B cell (primary cell): ENCODE data around the gene TRPM2. TPM values are rescaled to one million over a fixed set of nuclear protein-coding genes. Genes with fewer than 3 reads are reported as not detected.

ENCODE experiments used
- ATAC-seq: fragments of 200-7000 bp; cut with Tn5 transposase; one replicate; pipeline ENCODE4 v1.10.0; 2021; ENCODE audit warnings: low read depth, mild to moderate bottlenecking, moderate number of reproducible peaks, moderate library complexity
- CTCF ChIA-PET: fragments of 350-600 bp; sonication (Branson Sonifier 250); formaldehyde crosslinking; loops from one replicate; lab custom pipeline; 2021; ENCODE audit warnings: antibody characterized with exemption, inconsistent platforms; lab: Charles Lee
- POLR2A ChIA-PET: fragments of 350-600 bp; sonication (Branson Sonifier 250); formaldehyde crosslinking; loops from one replicate; lab custom pipeline; 2021; ENCODE audit warnings: antibody characterized with exemption; lab: Charles Lee
- DNase-seq: peaks from one replicate; pipeline ENCODE4 v3.0.0; 2013
- H2AFZ ChIP-seq: 2 replicates; pipeline ENCODE4 v1.6.1; 2012; ENCODE audit warnings: mild to moderate bottlenecking, low read depth, low read length; ENCODE audit not compliant: insufficient read depth, poor library complexity, severe bottlenecking
- H3K27ac ChIP-seq, 2 donors: 1 replicate in 1 of 2; 2 replicates in 1 of 2; pipeline ENCODE4 v1.5.1; 2012 to 2013; ENCODE audit warnings: low read length in 2 of 2, mild to moderate bottlenecking in 2 of 2, moderate library complexity in 1 of 2
- H3K27me3 ChIP-seq, 4 experiments: fragments of 200-600 bp in 1 of 4; sonication (generic) in 1 of 4; replicated peaks in 1 of 4; 1 replicate in 2 of 4; 2 replicates in 2 of 4; pipeline versions ENCODE4 v1.6.1 to v1.7.0; 2013 to 2016; ENCODE audit warnings: low read length in 3 of 4, mild to moderate bottlenecking in 2 of 4, mixed read lengths in 1 of 4, moderate library complexity in 1 of 4; ENCODE audit not compliant: insufficient read depth in 4 of 4, control insufficient read depth in 3 of 4; ENCODE audit errors: control extremely low read depth in 1 of 4
- H3K36me3 ChIP-seq, 2 experiments: replicated peaks in 1 of 2; 1 replicate in 1 of 2; 2 replicates in 1 of 2; pipeline versions ENCODE4 v1.6.1 to v1.7.1; 2013; ENCODE audit warnings: low read length in 1 of 2; ENCODE audit not compliant: insufficient read depth in 2 of 2, control insufficient read depth in 1 of 2; ENCODE audit errors: control extremely low read depth in 1 of 2, extremely low read depth in 1 of 2
- H3K4me1 ChIP-seq, 2 donors: fragments of 200-600 bp in 1 of 2; sonication (generic) in 1 of 2; 1 replicate in 1 of 2; 2 replicates in 1 of 2; pipeline versions ENCODE4 v1.5.1 to v1.6.1; 2013 to 2017; ENCODE audit warnings: low read length in 2 of 2; ENCODE audit not compliant: control insufficient read depth in 2 of 2, insufficient read depth in 2 of 2
- H3K4me2 ChIP-seq: replicated peaks from 2 replicates; pipeline ENCODE3; 2012; ENCODE audit warnings: mild to moderate bottlenecking, low read depth, low read length; ENCODE audit not compliant: poor library complexity, severe bottlenecking
- H3K4me3 ChIP-seq, 5 experiments: fragments of 200-600 bp in 1 of 5; sonication (generic) in 1 of 5; 1 replicate in 3 of 5; 2 replicates in 2 of 5; pipeline versions ENCODE4 v1.5.1 to v1.7.0; 2011 to 2016; ENCODE audit warnings: low read length in 4 of 5, mild to moderate bottlenecking in 4 of 5, low read depth in 2 of 5, control low read depth in 1 of 5, moderate library complexity in 1 of 5; ENCODE audit not compliant: insufficient read depth in 1 of 5; ENCODE audit errors: control extremely low read depth in 1 of 5, extremely low read depth in 1 of 5
- H3K79me2 ChIP-seq: fragments of 200-600 bp; sonication (generic); one replicate; pipeline ENCODE4 v1.6.0; 2016; ENCODE audit warnings: low read length; ENCODE audit not compliant: control insufficient read depth, insufficient read depth
- H3K9ac ChIP-seq: fragments of 200-600 bp; sonication (generic); 2 replicates; pipeline ENCODE4 v1.6.1; 2017; ENCODE audit warnings: mild to moderate bottlenecking, low read length, moderate library complexity
- H3K9me3 ChIP-seq, 3 donors: one replicate each; pipeline versions ENCODE4 v1.6.1 to v1.7.1; 2013; ENCODE audit warnings: low read length in 2 of 3; ENCODE audit not compliant: control insufficient read depth in 2 of 3, insufficient read depth in 1 of 3; ENCODE audit errors: control extremely low read depth in 1 of 3
- H4K20me1 ChIP-seq: 2 replicates; pipeline ENCODE4 v1.6.0; 2012; ENCODE audit warnings: mild to moderate bottlenecking, low read length; ENCODE audit not compliant: insufficient read depth, control insufficient read depth, poor library complexity, severe bottlenecking
- H3K27ac Mint-ChIP-seq: one replicate; pipeline ENCODE4 v1.8.0; 2021; ENCODE audit warnings: mixed read lengths
- H3K27me3 Mint-ChIP-seq: one replicate; pipeline ENCODE4 v1.8.0; 2021; ENCODE audit warnings: mixed read lengths
- H3K4me1 Mint-ChIP-seq: one replicate; pipeline ENCODE4 v1.8.0; 2021; ENCODE audit warnings: mixed read lengths
- H3K4me3 Mint-ChIP-seq: one replicate; pipeline ENCODE4 v1.8.0; 2021; ENCODE audit warnings: mixed read lengths
- H3K9me3 Mint-ChIP-seq: one replicate; pipeline ENCODE4 v1.8.0; 2022; ENCODE audit warnings: mixed read lengths; ENCODE audit not compliant: insufficient read depth
- CTCF ChIP-seq: fragments of 200-600 bp; IDR thresholded peaks from one replicate; pipeline ENCODE4 v1.8.0; 2022; ENCODE audit warnings: antibody characterized with exemption, mild to moderate bottlenecking
- EZH2 ChIP-seq: IDR thresholded peaks from 2 replicates; pipeline ENCODE4 v1.6.1; 2012; ENCODE audit warnings: borderline replicate concordance, low read depth, mild to moderate bottlenecking, moderate library complexity, low read length; ENCODE audit not compliant: insufficient read depth, poor library complexity, severe bottlenecking
- WGBS: methylation state at CpG from one replicate; pipeline ENCODE4 v1.1.5; 2013; ENCODE audit warnings: missing lambda C conversion rate; ENCODE audit not compliant: insufficient coverage; 5-methylcytosine and 5-hydroxymethylcytosine counted together
- intact Hi-C: fragments of 100-400 bp; cut with micrococcal nuclease; formaldehyde crosslinking; loops from one replicate; pipeline ENCODE4 v1.10.0; 2022
- polyA plus RNA-seq: library from polyadenylated mRNA; depleted of rRNA; stranded (reverse); fragments of >200 nt; gene quantifications from 2 replicates; pipeline ENCODE4 v1.2.3, GENCODE V29; 2012
- total RNA-seq, 2 donors: library from RNA; stranded (reverse); fragments of 120-200 nt in 1 of 2; gene quantifications; 1 replicate in 1 of 2; 2 replicates in 1 of 2; pipeline versions ENCODE4 v1.2.3 to v1.2.4, GENCODE V29; 2013 to 2022

Gene TRPM2
- total and polyA plus RNA-seq, 2 donors (not counting 1 experiment from before 2014, with no cell fraction given) = 1.6 to 8.4 TPM

- no peaks in the 10 kb centered on the region for H3K9me3 Mint-ChIP-seq
- ATAC-seq (no peak), DNase-seq (no peak)
- ChIA-PET POLR2A (no interaction called here), CTCF (no interaction called here)
- no peaks in the 10 kb centered on the region for H3K27me3 Mint-ChIP-seq
- Histone ChIP-seq H4K20me1 (peaks cover 78% of the 10 kb centered on the region), H3K27me3 (no peaks in the 10 kb centered on the region), H2AFZ (no peak overlapping the region), H3K9ac (no peak overlapping the region), H3K4me2 (no peak overlapping the region), H3K79me2 (peaks cover 7% of the 10 kb centered on the region), H3K36me3 (peaks cover 4 to 83% of the 10 kb centered on the region in 2 experiments), H3K4me1 (no peaks in the 10 kb centered on the region), H3K27ac (no peak overlapping the region), H3K9me3 (no peaks in the 10 kb centered on the region), H3K4me3 (no peak overlapping the region)
- 98% methylated on average over 14 of the region's 16 CpGs for WGBS
- H3K27ac Mint-ChIP-seq = no peak overlapping the region
- H3K4me1 Mint-ChIP-seq = no peaks in the 10 kb centered on the region
- intact Hi-C loops = no loop called here
- TF ChIP-seq EZH2 = no peak
- no peak for TF ChIP-seq CTCF
- H3K4me3 Mint-ChIP-seq = no peak overlapping the region
Observed at GRCh38 chr21:44315691-44316203, 37.7 kb upstream of the TRPM2 start.

- H3K4me2 ChIP-seq = no peak overlapping the region
- peaks cover 75% of the 10 kb centered on the region for H4K20me1 ChIP-seq
- CTCF ChIA-PET = no interaction called here
- no peak overlapping the region for H3K4me3 ChIP-seq
- TF ChIP-seq EZH2 (no peak), CTCF (no peak)
- no peaks in the 10 kb centered on the region for H3K4me1 ChIP-seq
- POLR2A ChIA-PET = no interaction called here
- peaks cover 4% of the 10 kb centered on the region for H3K79me2 ChIP-seq
- Mint-ChIP-seq H3K9me3 (no peaks in the 10 kb centered on the region), H3K4me3 (no peak overlapping the region), H3K27me3 (no peaks in the 10 kb centered on the region), H3K4me1 (no peaks in the 10 kb centered on the region), H3K27ac (no peak overlapping the region)
- no peaks in the 10 kb centered on the region for H3K9me3 ChIP-seq
- DNase-seq (no peak), ATAC-seq (no peak)
- H3K9ac ChIP-seq = no peak overlapping the region
- WGBS = 97% methylated on average over 27 of the region's 27 CpGs
- H3K27ac ChIP-seq = no peak overlapping the region
- intact Hi-C loops = no loop called here
- H2AFZ ChIP-seq = no peak overlapping the region
- H3K36me3 ChIP-seq = peaks cover 0 to 81% of the 10 kb centered on the region in 2 experiments
- H3K27me3 ChIP-seq = no peaks in the 10 kb centered on the region
Observed at GRCh38 chr21:44316277-44316900, 37.0 kb upstream of the TRPM2 start.
